Testis (tissue), 2 donors: Measurements from ENCODE around the gene PIP5K1A.

Experiments used
- POLR2A ChIP-seq: fragments of 450-650 bp; IDR thresholded peaks from one replicate; pipeline ENCODE4 v1.6.1; 2017; ENCODE audit warnings: antibody characterized with exemption, mild to moderate bottlenecking, moderate library complexity
- TF ChIP-seq, protein P1 (sequence below), 3 experiments: fragments of 450-650 bp in 2 of 3; fragments of 200-600 bp in 1 of 3; sonication (generic) in 1 of 3; IDR thresholded peaks; one replicate each; pipeline ENCODE4 v1.5.1; 2016 to 2019; ENCODE audit warnings: antibody characterized with exemption in 3 of 3, mild to moderate bottlenecking in 2 of 3, moderate library complexity in 1 of 3

DNA sequence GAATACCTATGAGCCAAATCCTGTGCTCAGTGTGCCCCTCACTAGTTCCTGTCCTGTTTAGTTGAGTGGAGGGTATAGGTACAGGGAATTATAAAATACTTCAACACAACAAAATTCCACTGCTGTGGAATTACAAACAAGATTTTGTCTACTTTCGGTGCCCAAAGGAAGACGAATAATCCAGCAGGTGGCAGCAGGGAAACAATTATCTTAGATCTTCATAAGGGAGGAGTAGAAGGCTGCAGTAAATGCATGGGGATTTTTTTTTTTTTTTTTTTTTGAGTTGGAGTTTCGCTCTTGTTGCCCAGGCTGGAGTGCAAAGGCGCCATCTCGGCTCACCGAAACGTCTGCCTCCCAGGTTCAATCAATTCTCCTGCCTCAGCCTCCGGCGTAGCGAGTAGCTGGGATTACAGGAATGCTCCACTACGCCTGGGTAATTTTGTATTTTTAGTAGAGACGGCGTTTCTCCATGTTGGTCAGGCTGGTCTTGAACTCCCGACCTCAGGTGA lies 2.0 kb upstream of the PIP5K1A start:
- TF ChIP-seq, protein P1, sequence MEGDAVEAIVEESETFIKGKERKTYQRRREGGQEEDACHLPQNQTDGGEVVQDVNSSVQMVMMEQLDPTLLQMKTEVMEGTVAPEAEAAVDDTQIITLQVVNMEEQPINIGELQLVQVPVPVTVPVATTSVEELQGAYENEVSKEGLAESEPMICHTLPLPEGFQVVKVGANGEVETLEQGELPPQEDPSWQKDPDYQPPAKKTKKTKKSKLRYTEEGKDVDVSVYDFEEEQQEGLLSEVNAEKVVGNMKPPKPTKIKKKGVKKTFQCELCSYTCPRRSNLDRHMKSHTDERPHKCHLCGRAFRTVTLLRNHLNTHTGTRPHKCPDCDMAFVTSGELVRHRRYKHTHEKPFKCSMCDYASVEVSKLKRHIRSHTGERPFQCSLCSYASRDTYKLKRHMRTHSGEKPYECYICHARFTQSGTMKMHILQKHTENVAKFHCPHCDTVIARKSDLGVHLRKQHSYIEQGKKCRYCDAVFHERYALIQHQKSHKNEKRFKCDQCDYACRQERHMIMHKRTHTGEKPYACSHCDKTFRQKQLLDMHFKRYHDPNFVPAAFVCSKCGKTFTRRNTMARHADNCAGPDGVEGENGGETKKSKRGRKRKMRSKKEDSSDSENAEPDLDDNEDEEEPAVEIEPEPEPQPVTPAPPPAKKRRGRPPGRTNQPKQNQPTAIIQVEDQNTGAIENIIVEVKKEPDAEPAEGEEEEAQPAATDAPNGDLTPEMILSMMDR (IDR thresholded peaks at IDR 0.05) = peak; percentile 53 to 78 (median 54)
- no peak for TF ChIP-seq POLR2A
